ENCODE data around the gene PIN1. TPM values are rescaled to one million over a fixed set of nuclear protein-coding genes. Genes with fewer than 3 reads are reported as not detected.

Gene PIN1
- polyA plus RNA-seq, 6 donors from 2014 or later, result 59.3 to 102 (median 68.3) TPM

- Mint-ChIP-seq H3K36me3 (no peaks in the 10 kb centered on the region), H3K4me3 (no peak overlapping the region), H3K27ac (no peak overlapping the region), H3K4me1 (no peaks in the 10 kb centered on the region), H3K9me3 (peaks cover 0 to 4% (median 0%) of the 10 kb centered on the region in 7 donors), H3K27me3 (peaks cover 13 to 41% (median 36%) of the 10 kb centered on the region in 3 donors)
- no peak for DNase-seq
- ATAC-seq (ENCODE audit: low read depth in 2 of 2), result no peak
Observed at GRCh38 chr19:9891609-9892373, 56.7 kb downstream of the PIN1 start.

Other genes with a start within 250 kb of the PIN1 start
- gene ZNF561, start 214.1 kb upstream of the PIN1 start, polyA plus RNA-seq (ENCODE audit: low read depth in 6 of 6), result 10 to 100 TPM in 5 of 6 donors, 1 to 10 TPM in 1; 8.7 to 28.2 (median 13.1) TPM
- 1 to 10 TPM in 5 of 6 donors, under 1 TPM in 1; 0.29 to 8.5 (median 6.0) TPM for gene ZNF562, start 160.2 kb upstream of the PIN1 start, polyA plus RNA-seq (ENCODE audit: low read depth in 6 of 6)
- 10 to 100 TPM in 1 of 6 donors, 1 to 10 TPM in 4, not detected in 1; 5.2 to 12.0 (median 6.6) TPM for gene ZNF846, start 66.6 kb upstream of the PIN1 start, polyA plus RNA-seq (ENCODE audit: low read depth in 6 of 6)
- 10 to 100 TPM; 12.6 to 24.7 (median 13.4) TPM for gene FBXL12, start 16.2 kb upstream of the PIN1 start, polyA plus RNA-seq (ENCODE audit: low read depth in 6 of 6)
- 100 to 1,000 TPM; 401 to 570 (median 499) TPM for gene UBL5, start 7.4 kb upstream of the PIN1 start, polyA plus RNA-seq (ENCODE audit: low read depth in 6 of 6)
- not detected for gene OLFM2, start 101.2 kb downstream of the PIN1 start, polyA plus RNA-seq (ENCODE audit: low read depth in 6 of 6)
- not detected for gene COL5A3, start 175.2 kb downstream of the PIN1 start, polyA plus RNA-seq (ENCODE audit: low read depth in 6 of 6)
- gene RDH8, start 178.2 kb downstream of the PIN1 start, polyA plus RNA-seq (ENCODE audit: low read depth in 6 of 6), result not detected